Mesenchymal stem cell (in vitro differentiated cells and primary cell): ENCODE data around the gene IFI27.

Experiments
- DNase-seq: peaks from one replicate; pipeline ENCODE4 v3.0.0-alpha.2; 2013
- H2AFZ ChIP-seq: one replicate; pipeline ENCODE4 v1.6.1; 2013; ENCODE audit warnings: low read depth, mild to moderate bottlenecking, control low read depth, inconsistent platforms, low read length, moderate library complexity
- H2AK5ac ChIP-seq: 2 replicates; pipeline ENCODE4 v1.6.1; 2013; ENCODE audit warnings: low read length, moderate library complexity, mild to moderate bottlenecking, inconsistent platforms; ENCODE audit not compliant: severe bottlenecking
- H2BK120ac ChIP-seq: one replicate; pipeline ENCODE4 v1.6.1; 2013; ENCODE audit warnings: low read depth, mild to moderate bottlenecking, inconsistent platforms, low read length, moderate library complexity
- H2BK12ac ChIP-seq, 2 experiments: one replicate each; pipeline ENCODE4 v1.6.1; 2013; ENCODE audit warnings: inconsistent platforms in 2 of 2, low read length in 2 of 2, mild to moderate bottlenecking in 2 of 2, moderate library complexity in 2 of 2, control low read depth in 1 of 2
- H2BK15ac ChIP-seq: one replicate; pipeline ENCODE4 v1.6.1; 2013; ENCODE audit warnings: mild to moderate bottlenecking, low read depth, inconsistent platforms; ENCODE audit not compliant: poor library complexity, severe bottlenecking
- H2BK5ac ChIP-seq: 2 replicates; pipeline ENCODE4 v1.6.1; 2013; ENCODE audit warnings: low read depth, mild to moderate bottlenecking, low read length, control low read depth, inconsistent platforms; ENCODE audit not compliant: poor library complexity, severe bottlenecking
- H3K14ac ChIP-seq, 2 experiments: one replicate each; pipeline ENCODE4 v1.6.1; 2013; ENCODE audit warnings: inconsistent platforms in 2 of 2, low read length in 2 of 2, control low read depth in 1 of 2, mild to moderate bottlenecking in 1 of 2, moderate library complexity in 1 of 2
- H3K18ac ChIP-seq, 2 experiments: one replicate each; pipeline ENCODE4 v1.6.1; 2013; ENCODE audit warnings: inconsistent platforms in 2 of 2, low read length in 2 of 2, control low read depth in 1 of 2, low read depth in 1 of 2, mild to moderate bottlenecking in 1 of 2
- H3K23ac ChIP-seq, 2 experiments: one replicate each; pipeline ENCODE4 v1.6.1; 2013; ENCODE audit warnings: inconsistent platforms in 2 of 2, low read length in 2 of 2, mild to moderate bottlenecking in 2 of 2, moderate library complexity in 2 of 2, control low read depth in 1 of 2
- H3K27ac ChIP-seq: 2 replicates; pipeline ENCODE4 v1.5.1; 2013; ENCODE audit warnings: mild to moderate bottlenecking, moderate library complexity, low read length, control low read depth, inconsistent platforms; ENCODE audit not compliant: poor library complexity, severe bottlenecking
- H3K27me3 ChIP-seq, 2 experiments: 2 replicates each; pipeline versions ENCODE4 v1.6.1 to v1.7.0; 2013; ENCODE audit warnings: low read length in 2 of 2, mild to moderate bottlenecking in 2 of 2, moderate library complexity in 2 of 2, control low read depth in 1 of 2, inconsistent platforms in 1 of 2; ENCODE audit not compliant: control insufficient read depth in 1 of 2, insufficient read depth in 1 of 2
- H3K36me3 ChIP-seq, 2 experiments: 2 replicates each; pipeline versions ENCODE4 v1.6.1 to v1.7.0; 2013; ENCODE audit warnings: low read length in 2 of 2, control low read depth in 1 of 2, inconsistent platforms in 1 of 2, low read depth in 1 of 2, mild to moderate bottlenecking in 1 of 2; ENCODE audit not compliant: insufficient read depth in 2 of 2, control insufficient read depth in 1 of 2
- H3K4ac ChIP-seq, 2 experiments: one replicate each; pipeline ENCODE4 v1.6.1; 2013; ENCODE audit warnings: inconsistent platforms in 2 of 2, low read length in 2 of 2, mild to moderate bottlenecking in 2 of 2, moderate library complexity in 2 of 2, control low read depth in 1 of 2, low read depth in 1 of 2
- H3K4me1 ChIP-seq: 2 replicates; pipeline ENCODE4 v1.6.1; 2013; ENCODE audit warnings: low read depth, low read length, control low read depth; ENCODE audit not compliant: control insufficient read depth, insufficient read depth
- H3K4me2 ChIP-seq: 2 replicates; pipeline ENCODE4 v1.6.1; 2013; ENCODE audit warnings: low read length, mild to moderate bottlenecking, inconsistent platforms; ENCODE audit not compliant: poor library complexity, severe bottlenecking
- H3K4me3 ChIP-seq, 2 experiments: 2 replicates each; pipeline versions ENCODE4 v1.5.1 to v1.7.0; 2013; ENCODE audit warnings: low read length in 2 of 2, mild to moderate bottlenecking in 2 of 2, control low read depth in 1 of 2, low read depth in 1 of 2; ENCODE audit not compliant: insufficient read depth in 1 of 2
- H3K79me1 ChIP-seq: replicated peaks from 2 replicates; pipeline ENCODE4 v1.6.1; 2013; ENCODE audit warnings: mild to moderate bottlenecking, control low read depth, low read length, inconsistent platforms; ENCODE audit not compliant: poor library complexity, severe bottlenecking
- H3K9ac ChIP-seq: 2 replicates; pipeline ENCODE4 v1.7.0; 2013; ENCODE audit warnings: mild to moderate bottlenecking, low read length, moderate library complexity
- H3K9me3 ChIP-seq: 2 replicates; pipeline ENCODE4 v1.7.0; 2013; ENCODE audit warnings: mild to moderate bottlenecking, low read length; ENCODE audit not compliant: control insufficient read depth
- H4K8ac ChIP-seq: one replicate; pipeline ENCODE4 v1.6.1; 2013; ENCODE audit warnings: inconsistent platforms, mild to moderate bottlenecking, low read length, moderate library complexity
- H4K91ac ChIP-seq: one replicate; pipeline ENCODE4 v1.6.1; 2013; ENCODE audit warnings: mild to moderate bottlenecking, low read length, inconsistent platforms
- WGBS: methylation state at CpG from one replicate; pipeline ENCODE4 v1.1.7; 2013; ENCODE audit warnings: mixed read lengths; 5-methylcytosine and 5-hydroxymethylcytosine counted together

The IFI27 gene

DNA sequence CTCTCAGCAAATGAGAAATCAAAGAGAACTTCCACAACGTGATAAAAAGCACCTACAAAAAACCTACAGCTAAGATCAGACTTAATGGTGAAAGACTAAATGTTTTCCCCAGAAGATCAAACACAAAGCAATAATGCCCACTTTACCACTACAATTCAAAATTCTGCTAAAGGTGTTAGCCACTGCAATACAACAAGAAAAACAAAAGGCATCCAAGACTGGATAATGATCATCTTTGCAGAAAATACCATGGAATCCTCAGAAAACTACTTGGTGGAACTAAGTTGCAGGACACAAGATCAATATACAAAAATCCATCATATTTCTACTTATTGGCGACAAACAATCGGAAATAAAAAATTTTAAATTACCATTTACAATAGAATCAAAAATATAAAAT is 36.0 kb upstream of the IFI27 start:
- Histone ChIP-seq H2BK15ac (no peak overlapping the region), H3K9ac (no peak overlapping the region), H2BK5ac (no peak overlapping the region), H2BK12ac (no peak overlapping the region), H2AK5ac (no peak overlapping the region), H3K4ac (no peak overlapping the region), H3K27ac (no peak overlapping the region), H3K4me3 (no peak overlapping the region), H4K91ac (no peak overlapping the region), H3K14ac (no peak overlapping the region), H2BK120ac (no peak overlapping the region), H3K4me1 (peaks cover 5% of the 10 kb centered on the region), H3K36me3 (peaks cover 8 to 58% of the 10 kb centered on the region in 2 experiments), H3K79me1 (no peaks in the 10 kb centered on the region), H3K23ac (no peak overlapping the region), H3K27me3 (no peaks in the 10 kb centered on the region), H4K8ac (no peak overlapping the region), H3K4me2 (no peak overlapping the region), H3K18ac (no peak overlapping the region), H3K9me3 (peaks cover 27% of the 10 kb centered on the region), H2AFZ (no peak overlapping the region)
- no peak for DNase-seq
- 89% methylated on average over 1 of the region's 3 CpGs for WGBS

DNA sequence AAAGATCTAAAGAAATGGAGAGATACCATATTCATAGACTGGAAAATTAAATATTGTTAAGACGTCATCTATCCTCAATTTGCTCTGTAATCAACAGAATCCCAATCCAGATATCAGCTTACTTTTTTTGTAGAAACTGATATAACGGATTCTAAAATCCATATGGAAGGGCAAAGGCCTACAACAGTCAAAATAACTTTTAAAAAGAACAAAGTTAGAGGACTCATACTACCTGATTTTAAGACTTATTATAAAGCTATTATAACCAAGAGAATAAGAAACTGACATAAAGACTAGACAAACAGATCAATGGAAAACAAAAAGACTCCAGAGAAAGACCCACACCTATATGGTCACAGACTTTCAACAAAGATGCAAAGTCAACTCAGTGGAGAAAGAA is 35.5 kb upstream of the IFI27 start:
- Histone ChIP-seq H3K18ac (no peak overlapping the region), H3K27ac (no peak overlapping the region), H4K8ac (no peak overlapping the region), H2BK120ac (no peak overlapping the region), H3K9ac (no peak overlapping the region), H3K4me1 (peaks cover 5% of the 10 kb centered on the region), H3K23ac (no peak overlapping the region), H3K9me3 (peaks cover 22% of the 10 kb centered on the region), H3K4me3 (peak overlapping the region in 1 of 2 experiments; percentile 26), H3K4ac (no peak overlapping the region), H2BK12ac (no peak overlapping the region), H3K79me1 (no peaks in the 10 kb centered on the region), H2AK5ac (no peak overlapping the region), H2BK15ac (no peak overlapping the region), H2BK5ac (no peak overlapping the region), H4K91ac (no peak overlapping the region), H3K4me2 (no peak overlapping the region), H3K27me3 (no peaks in the 10 kb centered on the region), H2AFZ (no peak overlapping the region), H3K36me3 (peaks cover 8 to 54% of the 10 kb centered on the region in 2 experiments), H3K14ac (no peak overlapping the region)
- DNase-seq, result no peak
- WGBS, result 100% methylated on average over 1 of the region's 2 CpGs

DNA sequence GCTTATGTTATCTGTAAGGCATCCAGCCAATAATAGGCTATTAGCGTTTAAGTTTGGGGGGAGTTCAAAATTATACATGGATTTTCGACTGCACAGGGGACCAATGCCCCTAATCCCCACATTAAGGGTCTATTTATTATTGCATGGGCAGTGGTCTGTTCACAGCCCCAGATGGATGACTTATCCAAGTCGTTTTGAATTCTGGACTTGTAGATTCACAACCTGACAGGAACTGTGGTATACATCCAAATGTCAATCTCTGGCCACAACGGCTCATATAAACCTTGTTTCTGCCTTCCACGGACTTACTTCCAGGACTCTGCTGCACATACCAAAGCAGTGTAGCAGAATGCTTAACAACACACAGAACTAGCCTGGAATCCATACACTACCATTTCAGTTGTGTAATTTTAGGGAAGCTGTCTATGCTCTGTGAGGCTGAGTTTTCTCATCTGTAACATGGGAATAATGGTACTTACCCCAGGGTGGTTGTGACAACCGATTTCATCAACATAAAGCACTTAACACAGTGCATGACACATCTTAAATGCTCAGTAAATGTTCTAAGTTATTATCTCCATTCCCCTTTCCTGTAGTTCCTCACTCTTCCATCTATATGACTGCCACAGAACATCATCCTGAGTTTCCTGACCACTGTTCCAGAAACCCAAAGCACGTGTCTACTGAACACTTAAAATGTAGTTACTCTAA is 33.3 kb upstream of the IFI27 start:
- Histone ChIP-seq H3K36me3 (peaks cover 8 to 52% of the 10 kb centered on the region in 2 experiments), H2BK120ac (no peak overlapping the region), H3K9ac (no peak overlapping the region), H3K18ac (no peak overlapping the region), H3K9me3 (peaks cover 22% of the 10 kb centered on the region), H2BK15ac (no peak overlapping the region), H2AFZ (no peak overlapping the region), H4K91ac (no peak overlapping the region), H4K8ac (no peak overlapping the region), H3K4me3 (peak overlapping the region in 1 of 2 experiments; percentile 56), H2BK12ac (no peak overlapping the region), H3K27me3 (no peaks in the 10 kb centered on the region), H3K79me1 (peaks cover 2% of the 10 kb centered on the region), H3K23ac (no peak overlapping the region), H3K14ac (no peak overlapping the region), H2AK5ac (no peak overlapping the region), H2BK5ac (no peak overlapping the region), H3K4me1 (peaks cover 5% of the 10 kb centered on the region), H3K4ac (no peak overlapping the region), H3K4me2 (no peak overlapping the region), H3K27ac (no peak overlapping the region)
- DNase-seq, result no peak
- WGBS, result 95% methylated on average over 7 of the region's 7 CpGs

DNA sequence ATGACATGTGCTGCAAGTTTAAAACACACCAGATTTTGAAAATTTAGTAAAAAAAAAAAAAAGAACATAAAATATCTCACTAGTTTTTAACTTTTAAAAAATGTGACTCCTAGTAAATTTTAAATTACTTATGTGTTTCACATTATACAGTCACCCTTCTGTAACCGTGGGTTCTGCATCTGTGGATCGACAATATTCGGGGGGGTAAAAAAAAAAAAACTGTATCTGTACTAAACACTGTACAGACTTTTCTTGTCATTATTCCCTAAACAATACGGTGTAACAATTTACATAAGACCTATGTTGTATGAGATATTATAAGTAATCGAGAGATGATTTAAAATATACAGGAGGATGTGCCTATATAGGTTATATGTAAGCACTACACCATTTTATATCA is 32.7 kb upstream of the IFI27 start:
- H3K36me3 ChIP-seq, result peaks cover 8 to 49% of the 10 kb centered on the region in 2 experiments
- H3K9ac ChIP-seq, result no peak overlapping the region
- H3K27me3 ChIP-seq, result no peaks in the 10 kb centered on the region
- H2BK5ac ChIP-seq, result no peak overlapping the region
- DNase-seq, result no peak
- H2AFZ ChIP-seq, result no peak overlapping the region
- H3K9me3 ChIP-seq, result peaks cover 22% of the 10 kb centered on the region
- no peak overlapping the region for H3K4ac ChIP-seq
- no peak overlapping the region for H4K8ac ChIP-seq
- H2AK5ac ChIP-seq, result no peak overlapping the region
- no peak overlapping the region for H3K4me2 ChIP-seq
- H3K14ac ChIP-seq, result no peak overlapping the region
- no peak overlapping the region for H2BK15ac ChIP-seq
- peaks cover 2% of the 10 kb centered on the region for H3K79me1 ChIP-seq
- H3K4me3 ChIP-seq, result peak overlapping the region in 1 of 2 experiments; percentile 96
- H3K4me1 ChIP-seq, result peaks cover 5% of the 10 kb centered on the region
- no peak overlapping the region for H3K23ac ChIP-seq
- H3K18ac ChIP-seq, result no peak overlapping the region
- WGBS, result no CpG with 5 or more reads among the region's 5 CpGs
- H3K27ac ChIP-seq, result no peak overlapping the region
- H2BK120ac ChIP-seq, result no peak overlapping the region
- no peak overlapping the region for H4K91ac ChIP-seq
- no peak overlapping the region for H2BK12ac ChIP-seq
